PFSK-1 (cell line): ENCODE data around the gene ATXN7L3B.

Experiments used
- FOXP2 ChIP-seq: optimal IDR thresholded peaks from 2 replicates; pipeline ENCODE3; 2011; ENCODE audit warnings: borderline replicate concordance, control low read depth, inconsistent platforms; ENCODE audit not compliant: insufficient read depth; ENCODE audit errors: extremely low read length, extremely low read depth
- POLR2AphosphoS5 ChIP-seq: IDR thresholded peaks from 2 replicates; pipeline ENCODE4 v1.6.1; 2012; ENCODE audit warnings: low read depth, mild to moderate bottlenecking, control low read depth, low read length, moderate library complexity
- SIN3A ChIP-seq: IDR thresholded peaks from 2 replicates; pipeline ENCODE4 v1.6.1; 2012; ENCODE audit warnings: mild to moderate bottlenecking, low read length, moderate library complexity, borderline replicate concordance; ENCODE audit not compliant: insufficient read depth
- TAF1 ChIP-seq: IDR thresholded peaks from 2 replicates; pipeline ENCODE4 v1.6.1; 2012; ENCODE audit warnings: low read length, control low read depth, borderline replicate concordance; ENCODE audit not compliant: insufficient read depth
- TF ChIP-seq, protein P1 (sequence below), 2 experiments: IDR thresholded peaks; 2 replicates each; pipeline versions ENCODE4 v1.6.1 to v1.8.0; 2011 to 2012; ENCODE audit warnings: low read depth in 2 of 2, low read length in 2 of 2, control low read depth in 1 of 2, inconsistent platforms in 1 of 2, mild to moderate bottlenecking in 1 of 2, moderate library complexity in 1 of 2; ENCODE audit not compliant: insufficient read depth in 1 of 2

ATXN7L3B gene

GRCh38 chr12:74547249-74547648 is 9.6 kb downstream of the ATXN7L3B start:
- no peak for TF ChIP-seq TAF1
- TF ChIP-seq, protein P1, sequence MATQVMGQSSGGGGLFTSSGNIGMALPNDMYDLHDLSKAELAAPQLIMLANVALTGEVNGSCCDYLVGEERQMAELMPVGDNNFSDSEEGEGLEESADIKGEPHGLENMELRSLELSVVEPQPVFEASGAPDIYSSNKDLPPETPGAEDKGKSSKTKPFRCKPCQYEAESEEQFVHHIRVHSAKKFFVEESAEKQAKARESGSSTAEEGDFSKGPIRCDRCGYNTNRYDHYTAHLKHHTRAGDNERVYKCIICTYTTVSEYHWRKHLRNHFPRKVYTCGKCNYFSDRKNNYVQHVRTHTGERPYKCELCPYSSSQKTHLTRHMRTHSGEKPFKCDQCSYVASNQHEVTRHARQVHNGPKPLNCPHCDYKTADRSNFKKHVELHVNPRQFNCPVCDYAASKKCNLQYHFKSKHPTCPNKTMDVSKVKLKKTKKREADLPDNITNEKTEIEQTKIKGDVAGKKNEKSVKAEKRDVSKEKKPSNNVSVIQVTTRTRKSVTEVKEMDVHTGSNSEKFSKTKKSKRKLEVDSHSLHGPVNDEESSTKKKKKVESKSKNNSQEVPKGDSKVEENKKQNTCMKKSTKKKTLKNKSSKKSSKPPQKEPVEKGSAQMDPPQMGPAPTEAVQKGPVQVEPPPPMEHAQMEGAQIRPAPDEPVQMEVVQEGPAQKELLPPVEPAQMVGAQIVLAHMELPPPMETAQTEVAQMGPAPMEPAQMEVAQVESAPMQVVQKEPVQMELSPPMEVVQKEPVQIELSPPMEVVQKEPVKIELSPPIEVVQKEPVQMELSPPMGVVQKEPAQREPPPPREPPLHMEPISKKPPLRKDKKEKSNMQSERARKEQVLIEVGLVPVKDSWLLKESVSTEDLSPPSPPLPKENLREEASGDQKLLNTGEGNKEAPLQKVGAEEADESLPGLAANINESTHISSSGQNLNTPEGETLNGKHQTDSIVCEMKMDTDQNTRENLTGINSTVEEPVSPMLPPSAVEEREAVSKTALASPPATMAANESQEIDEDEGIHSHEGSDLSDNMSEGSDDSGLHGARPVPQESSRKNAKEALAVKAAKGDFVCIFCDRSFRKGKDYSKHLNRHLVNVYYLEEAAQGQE (IDR thresholded peaks at IDR 0.05; ENCODE audit: insufficient read depth in 1 of 2, low read depth in 2 of 2, low read length in 2 of 2): no peak
- no peak for TF ChIP-seq SIN3A

DNA sequence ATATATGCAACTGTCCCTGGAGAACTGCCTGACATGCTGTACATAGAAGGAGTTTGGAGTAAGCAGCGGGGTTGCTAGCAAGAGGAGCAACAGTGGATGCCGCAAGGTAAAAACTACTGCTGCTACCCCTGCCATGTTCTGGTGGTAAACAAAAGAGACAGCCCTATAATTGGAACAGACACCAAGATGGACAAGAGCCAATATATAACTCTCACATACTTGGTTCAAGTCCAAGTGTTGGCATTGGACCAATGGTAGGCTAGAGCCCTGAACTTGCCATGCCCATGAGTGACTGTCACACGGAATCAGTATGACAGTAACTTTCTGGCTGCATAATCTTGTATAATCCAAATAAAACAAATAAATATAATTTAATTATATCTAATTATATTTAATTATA is 13.7 kb downstream of the ATXN7L3B start:
- TF ChIP-seq FOXP2 (no peak), TAF1 (no peak), POLR2AphosphoS5 (no peak), SIN3A (no peak)
- TF ChIP-seq, protein P1 (IDR thresholded peaks at IDR 0.05; ENCODE audit: insufficient read depth in 1 of 2, low read depth in 2 of 2, low read length in 2 of 2): no peak

DNA sequence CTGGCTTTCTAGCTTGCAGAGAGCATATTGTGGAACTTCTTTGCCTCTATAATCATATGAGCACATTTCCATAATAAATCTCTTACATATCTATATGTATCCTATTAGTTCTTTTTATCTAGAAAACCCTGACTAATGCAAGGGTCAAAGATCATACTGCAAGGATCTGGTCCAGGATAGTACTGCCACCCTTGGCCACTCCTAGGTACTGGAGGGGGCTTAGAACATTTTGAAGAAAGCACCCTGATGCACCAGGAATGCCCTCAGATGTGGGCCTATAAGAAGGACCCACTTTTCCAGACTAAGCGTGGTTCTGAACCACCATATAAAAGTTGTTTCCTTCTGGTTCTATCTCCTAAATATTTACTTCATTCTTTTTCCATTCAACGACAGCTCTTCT is 14.6 kb downstream of the ATXN7L3B start:
- TF ChIP-seq POLR2AphosphoS5 (no peak), TAF1 (no peak), SIN3A (no peak), FOXP2 (no peak)
- TF ChIP-seq, protein P1 (IDR thresholded peaks at IDR 0.05; ENCODE audit: insufficient read depth in 1 of 2, low read depth in 2 of 2, low read length in 2 of 2): no peak

- TF ChIP-seq, protein P1 (IDR thresholded peaks at IDR 0.05; ENCODE audit: insufficient read depth in 1 of 2, low read depth in 2 of 2, low read length in 2 of 2): no peak
- TF ChIP-seq TAF1: no peak
- TF ChIP-seq SIN3A: no peak
- TF ChIP-seq FOXP2: no peak
- TF ChIP-seq POLR2AphosphoS5: no peak
These were observed 22.1 kb downstream of the ATXN7L3B start for GRCh38 chr12:74559728-74560127.

- no peak for TF ChIP-seq SIN3A
- no peak for TF ChIP-seq POLR2AphosphoS5
- no peak for TF ChIP-seq TAF1
- TF ChIP-seq, protein P1 (IDR thresholded peaks at IDR 0.05; ENCODE audit: insufficient read depth in 1 of 2, low read depth in 2 of 2, low read length in 2 of 2): no peak
- no peak for TF ChIP-seq FOXP2
These were observed 26.3 kb downstream of the ATXN7L3B start for GRCh38 chr12:74563927-74564326.
